Activated naive CD8-positive, alpha-beta T cell treated with anti-CD3 and anti-CD28 coated beads, Interleukin-2, amount 50 U/mL, for 24 hours (primary cell): ENCODE results near the gene SDHAF4.

Source experiments
- ATAC-seq: fragments of 150-1000 bp; cut with Tn5 transposase; one replicate; pipeline ENCODE4 v1.10.0; 2021
- DNase-seq: peaks from one replicate; pipeline ENCODE4 v3.0.0; 2021
- H3K27ac Mint-ChIP-seq: one replicate; pipeline ENCODE4 v1.8.0; 2021; ENCODE audit warnings: mild to moderate bottlenecking, mixed read lengths
- H3K27me3 Mint-ChIP-seq: one replicate; pipeline ENCODE4 v1.8.0; 2021; ENCODE audit warnings: mixed read lengths
- H3K36me3 Mint-ChIP-seq: one replicate; pipeline ENCODE4 v1.8.0; 2021; ENCODE audit warnings: low read depth, mixed read lengths
- H3K4me1 Mint-ChIP-seq: one replicate; pipeline ENCODE4 v1.8.0; 2021; ENCODE audit warnings: mixed read lengths
- H3K4me3 Mint-ChIP-seq: one replicate; pipeline ENCODE4 v1.8.0; 2021; ENCODE audit warnings: mild to moderate bottlenecking, moderate library complexity, mixed read lengths
- H3K9me3 Mint-ChIP-seq: one replicate; pipeline ENCODE4 v1.8.0; 2021; ENCODE audit warnings: mixed read lengths

The SDHAF4 gene

DNA sequence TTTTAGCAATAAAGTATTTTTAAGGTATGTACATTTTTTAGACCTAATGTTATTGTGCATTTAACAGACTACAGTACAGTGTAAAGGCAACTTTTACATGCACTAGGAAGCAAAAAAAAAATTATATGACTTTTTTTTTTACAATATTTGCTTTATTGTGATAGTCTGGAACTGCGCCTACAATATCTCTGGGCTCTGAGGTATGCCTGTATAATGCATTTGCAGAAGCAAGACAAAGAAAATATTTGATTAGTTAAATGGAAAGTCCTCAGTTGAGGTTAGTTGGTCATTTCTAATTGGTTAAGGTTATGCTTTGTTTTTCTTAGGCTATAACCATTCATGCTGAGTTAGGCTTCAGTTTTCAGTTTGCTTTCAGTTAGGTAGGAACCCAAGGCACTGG lies 54.0 kb downstream of the SDHAF4 start:
- ATAC-seq (no peak), DNase-seq (no peak)
- H3K36me3 Mint-ChIP-seq, result no peaks in the 10 kb centered on the region
- H3K4me1 Mint-ChIP-seq, result no peaks in the 10 kb centered on the region
- H3K27me3 Mint-ChIP-seq, result no peaks in the 10 kb centered on the region
- no peak overlapping the region for H3K4me3 Mint-ChIP-seq
- no peak overlapping the region for H3K27ac Mint-ChIP-seq
- H3K9me3 Mint-ChIP-seq, result no peaks in the 10 kb centered on the region

GRCh38 chr6:70622461-70622860 lies 55.7 kb downstream of the SDHAF4 start:
- H3K27me3 Mint-ChIP-seq, result no peaks in the 10 kb centered on the region
- H3K9me3 Mint-ChIP-seq, result no peaks in the 10 kb centered on the region
- H3K36me3 Mint-ChIP-seq, result no peaks in the 10 kb centered on the region
- no peak overlapping the region for H3K27ac Mint-ChIP-seq
- H3K4me1 Mint-ChIP-seq, result no peaks in the 10 kb centered on the region
- DNase-seq (no peak), ATAC-seq (no peak)
- H3K4me3 Mint-ChIP-seq, result no peak overlapping the region

DNA sequence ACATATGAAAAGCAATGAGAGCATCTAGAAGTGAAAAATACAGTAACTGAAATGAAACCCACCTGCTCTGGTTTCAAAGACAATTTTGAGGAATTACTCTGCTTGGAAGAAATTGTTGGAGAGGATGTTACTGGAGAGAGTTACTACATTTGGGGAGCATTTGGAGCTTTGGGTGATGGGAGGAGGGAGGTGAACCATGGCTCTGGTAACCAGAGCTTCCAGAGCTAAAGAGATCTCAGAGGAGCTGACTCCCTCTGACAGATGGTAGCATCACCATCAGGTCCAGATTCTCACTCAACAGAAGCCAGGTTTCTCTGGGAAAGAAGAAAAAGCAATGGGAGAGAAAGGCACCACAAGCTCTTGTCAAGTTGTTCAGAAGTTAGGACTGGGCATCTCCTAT lies 58.7 kb downstream of the SDHAF4 start:
- no peak for ATAC-seq
- no peak overlapping the region for H3K27ac Mint-ChIP-seq
- H3K27me3 Mint-ChIP-seq, result no peaks in the 10 kb centered on the region
- H3K9me3 Mint-ChIP-seq, result no peaks in the 10 kb centered on the region
- H3K4me3 Mint-ChIP-seq, result no peak overlapping the region
- no peak for DNase-seq
- H3K36me3 Mint-ChIP-seq, result no peaks in the 10 kb centered on the region
- no peaks in the 10 kb centered on the region for H3K4me1 Mint-ChIP-seq

- no peak overlapping the region for H3K27ac Mint-ChIP-seq
- H3K4me1 Mint-ChIP-seq, result no peaks in the 10 kb centered on the region
- H3K4me3 Mint-ChIP-seq, result no peak overlapping the region
- no peaks in the 10 kb centered on the region for H3K9me3 Mint-ChIP-seq
- DNase-seq, result no peak
- no peaks in the 10 kb centered on the region for H3K36me3 Mint-ChIP-seq
- H3K27me3 Mint-ChIP-seq, result no peaks in the 10 kb centered on the region
- ATAC-seq, result no peak
Measured at GRCh38 chr6:70627500-70628254, 60.9 kb downstream of the SDHAF4 start.

DNA sequence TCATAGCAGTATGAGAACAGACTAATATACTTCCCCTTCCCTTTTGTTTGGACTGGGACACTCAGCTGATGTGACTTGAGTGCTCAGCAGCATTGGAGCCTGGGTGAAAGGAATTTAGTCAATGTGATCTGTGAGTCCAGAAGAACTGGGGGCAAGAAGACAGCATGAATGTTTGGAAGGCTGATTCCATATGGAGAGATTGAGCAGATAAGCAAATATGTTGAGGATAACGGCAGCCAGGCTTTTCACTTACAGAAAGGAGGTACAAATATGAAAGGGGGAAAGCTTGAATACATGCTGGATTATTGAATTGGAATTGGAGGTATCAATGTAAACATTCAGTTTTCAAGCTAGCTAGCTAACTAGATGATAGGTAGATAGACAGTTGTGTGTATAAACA lies 63.2 kb downstream of the SDHAF4 start:
- no peak for ATAC-seq
- H3K4me3 Mint-ChIP-seq, result no peak overlapping the region
- DNase-seq, result no peak
- no peaks in the 10 kb centered on the region for H3K4me1 Mint-ChIP-seq
- no peak overlapping the region for H3K27ac Mint-ChIP-seq
- no peaks in the 10 kb centered on the region for H3K27me3 Mint-ChIP-seq
- no peaks in the 10 kb centered on the region for H3K9me3 Mint-ChIP-seq
- H3K36me3 Mint-ChIP-seq, result no peaks in the 10 kb centered on the region

- Mint-ChIP-seq H3K9me3 (no peaks in the 10 kb centered on the region), H3K27me3 (no peaks in the 10 kb centered on the region), H3K36me3 (no peaks in the 10 kb centered on the region), H3K27ac (no peak overlapping the region), H3K4me3 (no peak overlapping the region), H3K4me1 (no peaks in the 10 kb centered on the region)
- DNase-seq (no peak), ATAC-seq (no peak)
Measured at GRCh38 chr6:70633870-70634269, 67.1 kb downstream of the SDHAF4 start.

DNA sequence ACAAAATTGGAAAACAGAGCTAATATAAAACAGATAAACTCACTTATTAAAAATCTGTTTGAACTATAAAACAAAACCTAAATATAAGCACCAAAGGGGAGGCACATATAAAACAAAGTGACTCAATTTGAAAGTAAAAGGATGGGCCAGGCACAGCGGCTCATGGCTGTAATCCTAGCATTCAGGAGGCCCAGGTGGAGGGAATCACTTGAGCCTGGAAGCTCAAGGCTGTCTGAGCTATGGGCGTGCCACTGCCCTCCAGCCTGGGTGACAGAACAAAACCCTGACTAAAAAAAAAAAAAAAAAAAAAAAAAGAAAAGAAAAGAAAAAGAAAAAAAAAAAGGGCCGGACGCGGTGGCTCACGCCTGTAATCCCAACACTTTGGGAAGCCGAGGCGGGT lies 69.9 kb downstream of the SDHAF4 start:
- Mint-ChIP-seq H3K36me3 (no peaks in the 10 kb centered on the region), H3K9me3 (no peaks in the 10 kb centered on the region), H3K4me3 (no peak overlapping the region), H3K27ac (no peak overlapping the region), H3K4me1 (no peaks in the 10 kb centered on the region), H3K27me3 (no peaks in the 10 kb centered on the region)
- DNase-seq (no peak), ATAC-seq (no peak)

DNA sequence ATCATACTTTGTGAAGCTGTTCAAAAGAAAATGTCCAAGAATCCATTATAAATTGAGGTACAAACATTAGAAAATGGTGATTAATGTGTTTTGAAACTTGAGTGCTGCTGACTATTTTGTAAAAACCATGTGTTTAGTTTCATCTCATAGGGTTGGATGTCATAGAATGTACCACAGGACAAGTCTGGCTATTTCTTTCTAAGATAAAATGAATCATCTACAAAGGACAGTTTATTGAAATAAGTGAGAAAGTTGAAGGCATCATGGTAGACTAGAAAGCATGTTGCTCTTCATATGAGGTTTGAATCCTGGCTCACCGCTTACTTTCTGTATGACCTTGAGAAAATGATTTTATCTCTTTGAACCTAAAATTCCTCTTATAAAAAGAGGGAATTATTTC lies 71.7 kb downstream of the SDHAF4 start:
- H3K27me3 Mint-ChIP-seq, result no peaks in the 10 kb centered on the region
- DNase-seq (no peak), ATAC-seq (no peak)
- H3K9me3 Mint-ChIP-seq, result no peaks in the 10 kb centered on the region
- no peaks in the 10 kb centered on the region for H3K4me1 Mint-ChIP-seq
- no peaks in the 10 kb centered on the region for H3K36me3 Mint-ChIP-seq
- no peak overlapping the region for H3K4me3 Mint-ChIP-seq
- H3K27ac Mint-ChIP-seq, result no peak overlapping the region
